DOHH2 (cell line): Measurements from ENCODE around the gene MYLK.
"Not testable (repeated sequence)": the region's sequence is repeated elsewhere in the genome, so short reads cannot be mapped to it uniquely, and the experiment has no call there.

Source experiments
- H3F3A ChIP-seq: fragments of 200-600 bp; sonication (generic), shearing (Covaris generic); 2 replicates; pipeline ENCODE4 v1.6.0; 2016; ENCODE audit warnings: antibody characterized with exemption, mild to moderate bottlenecking; ENCODE audit not compliant: control insufficient read depth, insufficient read depth
- H3K27ac ChIP-seq: fragments of 200-600 bp; sonication (generic); 2 replicates; pipeline ENCODE4 v1.5.1; 2014; ENCODE audit warnings: low read depth, mild to moderate bottlenecking, low read length, moderate library complexity
- H3K27me3 ChIP-seq: fragments of 200-600 bp; sonication (generic); 2 replicates; pipeline ENCODE4 v1.6.1; 2014; ENCODE audit warnings: mild to moderate bottlenecking, low read length, mixed read lengths; ENCODE audit not compliant: control insufficient read depth
- H3K36me3 ChIP-seq: fragments of 200-600 bp; sonication (generic); 2 replicates; pipeline ENCODE4 v1.6.1; 2014; ENCODE audit warnings: mild to moderate bottlenecking, low read length, moderate library complexity, mixed read lengths; ENCODE audit not compliant: control insufficient read depth
- H3K4me1 ChIP-seq: fragments of 200-600 bp; sonication (generic); 2 replicates; pipeline ENCODE4 v1.6.1; 2014; ENCODE audit warnings: mild to moderate bottlenecking, low read length, mixed read lengths; ENCODE audit not compliant: control insufficient read depth
- H3K4me2 ChIP-seq: fragments of 200-600 bp; sonication (generic); 2 replicates; pipeline ENCODE4 v1.6.0; 2014; ENCODE audit warnings: mild to moderate bottlenecking, low read length, moderate library complexity
- H3K4me3 ChIP-seq: fragments of 200-600 bp; sonication (generic); 2 replicates; pipeline ENCODE4 v1.5.1; 2014; ENCODE audit warnings: mild to moderate bottlenecking, low read length, mixed read lengths
- H3K79me2 ChIP-seq: fragments of 200-600 bp; sonication (generic); 2 replicates; pipeline ENCODE4 v1.6.1; 2014; ENCODE audit warnings: mild to moderate bottlenecking, low read length, mixed read lengths; ENCODE audit not compliant: control insufficient read depth
- H3K9me2 ChIP-seq: fragments of 200-600 bp; sonication (generic); replicated peaks from 2 replicates; pipeline ENCODE4 v1.6.1; 2014; ENCODE audit warnings: mild to moderate bottlenecking, low read length, mixed read lengths; ENCODE audit not compliant: control insufficient read depth
- H3K9me3 ChIP-seq: fragments of 200-600 bp; sonication (generic); 2 replicates; pipeline ENCODE4 v1.6.1; 2014; ENCODE audit warnings: antibody characterized with exemption, low read length, mixed read lengths; ENCODE audit not compliant: control insufficient read depth, insufficient read depth
- H4K20me1 ChIP-seq: fragments of 200-600 bp; sonication (generic); 2 replicates; pipeline ENCODE4 v1.6.0; 2014; ENCODE audit warnings: low read depth, mild to moderate bottlenecking, antibody characterized with exemption, low read length, moderate library complexity; ENCODE audit not compliant: control insufficient read depth, insufficient read depth
- EZH2phosphoT487 ChIP-seq: fragments of 200-600 bp; sonication (generic); IDR thresholded peaks from 2 replicates; pipeline ENCODE4 v1.6.1; 2017; ENCODE audit warnings: borderline replicate concordance, mild to moderate bottlenecking, antibody characterized with exemption, low read length, moderate library complexity, mixed read lengths
- TF ChIP-seq, protein P1 (sequence below): fragments of 200-600 bp; sonication (generic); IDR thresholded peaks from one replicate; pipeline ENCODE4 v1.5.1; 2014; ENCODE audit warnings: antibody characterized with exemption, mild to moderate bottlenecking, low read depth, low read length; ENCODE audit not compliant: poor library complexity, severe bottlenecking

MYLK gene

DNA sequence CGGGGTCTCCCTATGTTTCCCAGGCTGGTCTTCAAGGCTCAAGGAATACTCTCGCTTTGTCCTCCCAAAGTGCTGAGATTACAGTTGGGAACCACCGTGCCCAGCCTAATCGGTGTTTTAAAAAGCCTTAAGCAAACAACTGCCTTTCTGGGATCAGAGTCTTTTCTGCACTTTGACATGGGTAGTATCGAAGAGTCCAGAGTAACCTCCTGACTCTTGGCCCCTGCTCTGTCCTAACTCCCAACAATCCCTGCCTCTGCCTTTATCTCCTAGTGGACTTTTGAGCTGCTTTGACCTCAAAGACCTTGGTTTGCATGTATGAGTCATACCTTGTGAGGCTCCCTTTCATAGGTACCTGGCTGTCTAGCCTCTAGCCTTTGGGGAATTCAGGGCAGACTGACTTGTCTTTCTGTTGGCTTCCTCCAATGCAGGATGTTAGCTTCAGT, 278.3 kb downstream of the MYLK start:
- Histone ChIP-seq H3K4me2 (no peak overlapping the region), H3K9me2 (no peaks in the 10 kb centered on the region), H3K4me3 (no peak overlapping the region), H3K4me1 (peaks cover 9% of the 10 kb centered on the region), H3K9me3 (no peaks in the 10 kb centered on the region), H3K79me2 (peaks cover 6% of the 10 kb centered on the region), H3F3A (no peaks in the 10 kb centered on the region), H4K20me1 (no peaks in the 10 kb centered on the region), H3K27ac (no peak overlapping the region), H3K36me3 (peaks cover 10% of the 10 kb centered on the region; the same call in 1 of the 2 replicates), H3K27me3 (no peaks in the 10 kb centered on the region)
- no peak for TF ChIP-seq EZH2phosphoT487
- TF ChIP-seq, protein P1, sequence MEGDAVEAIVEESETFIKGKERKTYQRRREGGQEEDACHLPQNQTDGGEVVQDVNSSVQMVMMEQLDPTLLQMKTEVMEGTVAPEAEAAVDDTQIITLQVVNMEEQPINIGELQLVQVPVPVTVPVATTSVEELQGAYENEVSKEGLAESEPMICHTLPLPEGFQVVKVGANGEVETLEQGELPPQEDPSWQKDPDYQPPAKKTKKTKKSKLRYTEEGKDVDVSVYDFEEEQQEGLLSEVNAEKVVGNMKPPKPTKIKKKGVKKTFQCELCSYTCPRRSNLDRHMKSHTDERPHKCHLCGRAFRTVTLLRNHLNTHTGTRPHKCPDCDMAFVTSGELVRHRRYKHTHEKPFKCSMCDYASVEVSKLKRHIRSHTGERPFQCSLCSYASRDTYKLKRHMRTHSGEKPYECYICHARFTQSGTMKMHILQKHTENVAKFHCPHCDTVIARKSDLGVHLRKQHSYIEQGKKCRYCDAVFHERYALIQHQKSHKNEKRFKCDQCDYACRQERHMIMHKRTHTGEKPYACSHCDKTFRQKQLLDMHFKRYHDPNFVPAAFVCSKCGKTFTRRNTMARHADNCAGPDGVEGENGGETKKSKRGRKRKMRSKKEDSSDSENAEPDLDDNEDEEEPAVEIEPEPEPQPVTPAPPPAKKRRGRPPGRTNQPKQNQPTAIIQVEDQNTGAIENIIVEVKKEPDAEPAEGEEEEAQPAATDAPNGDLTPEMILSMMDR = no peak

DNA sequence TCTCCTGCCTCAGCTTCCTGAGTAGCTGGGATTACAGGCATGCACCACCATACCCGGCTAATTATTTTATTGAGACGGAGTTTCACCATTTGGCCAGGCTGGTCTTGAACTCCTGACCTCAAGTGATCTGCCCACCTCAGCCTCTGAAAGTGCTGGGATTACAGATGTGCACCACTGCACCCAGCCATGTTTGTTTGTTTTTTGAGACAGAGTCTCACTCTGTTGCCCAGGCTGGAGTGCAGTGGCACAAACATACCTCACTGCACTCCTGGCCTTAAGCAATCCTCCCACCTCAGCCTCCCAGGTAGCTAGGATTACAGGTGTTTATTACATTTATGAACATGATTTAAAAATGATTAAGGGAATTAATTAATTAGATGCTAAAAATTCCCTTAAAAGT, 281.0 kb downstream of the MYLK start:
- not testable (repeated sequence) for H3K36me3 ChIP-seq, H3K9me3 ChIP-seq, H3K4me1 ChIP-seq, H3K27ac ChIP-seq, H4K20me1 ChIP-seq, H3K4me2 ChIP-seq, H3K4me3 ChIP-seq, H3K79me2 ChIP-seq, H3K9me2 ChIP-seq, H3K27me3 ChIP-seq, H3F3A ChIP-seq

DNA sequence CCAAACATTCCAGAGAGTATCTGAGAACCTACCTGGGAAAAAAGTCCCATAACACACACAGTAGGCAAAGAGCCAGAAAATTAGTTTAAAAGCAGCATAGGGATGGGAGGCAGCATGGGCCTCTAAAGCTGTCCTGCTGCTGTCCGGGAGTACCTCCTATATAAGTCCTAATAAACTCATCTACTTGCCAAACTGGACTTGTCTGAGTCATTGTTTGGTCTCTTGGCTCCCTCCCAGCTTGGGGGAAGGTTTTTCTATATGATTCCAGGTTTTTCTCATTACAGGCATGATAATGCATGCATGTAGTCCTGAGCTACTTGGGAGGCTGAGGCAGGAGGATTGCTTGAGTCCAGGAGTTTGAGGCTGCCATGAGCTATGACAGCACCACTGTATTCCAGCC, 281.8 kb downstream of the MYLK start:
- Histone ChIP-seq H3K27ac (no peak overlapping the region), H3K4me3 (no peak overlapping the region), H3K4me1 (peaks cover 5% of the 10 kb centered on the region; the same call in 1 of the 2 replicates), H3K9me3 (no peaks in the 10 kb centered on the region), H4K20me1 (no peaks in the 10 kb centered on the region), H3K79me2 (peaks cover 6% of the 10 kb centered on the region; the same call in 1 of the 2 replicates), H3F3A (no peaks in the 10 kb centered on the region), H3K36me3 (peaks cover 3% of the 10 kb centered on the region; the same call in 1 of the 2 replicates), H3K4me2 (no peak overlapping the region), H3K9me2 (no peaks in the 10 kb centered on the region), H3K27me3 (no peaks in the 10 kb centered on the region)
- TF ChIP-seq EZH2phosphoT487 = no peak
- TF ChIP-seq, protein P1 = no peak

DNA sequence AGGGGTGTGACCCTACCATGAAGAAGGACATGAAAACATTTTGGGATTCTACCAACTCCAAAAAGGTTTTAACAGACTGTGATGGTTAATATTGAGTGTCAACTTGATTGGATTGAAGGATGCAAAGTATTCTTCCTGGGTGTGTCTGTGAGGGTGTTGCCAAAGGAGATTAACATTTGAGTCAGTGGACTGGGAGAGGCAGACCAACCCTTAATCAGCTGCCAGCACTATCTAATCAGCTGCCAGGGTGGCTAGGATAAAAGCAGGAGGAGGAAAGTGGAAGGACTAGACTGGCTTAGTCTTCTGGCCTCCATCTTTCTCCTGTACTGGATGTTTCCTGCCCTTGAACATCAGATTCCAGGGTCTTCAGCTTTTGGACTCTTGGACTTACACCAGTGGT, 283.3 kb downstream of the MYLK start:
- not testable (repeated sequence) for H3K27ac ChIP-seq, H3K4me2 ChIP-seq, H3K4me1 ChIP-seq

More for the DNA sequence above, 283.3 kb downstream of the MYLK start:
- not testable (repeated sequence) for H3K27me3 ChIP-seq, H3K4me3 ChIP-seq, H3K79me2 ChIP-seq, H3K9me2 ChIP-seq, H4K20me1 ChIP-seq, H3K9me3 ChIP-seq, H3K36me3 ChIP-seq, H3F3A ChIP-seq
